ENCODE results near the gene LLGL2.
A peak's percentile ranks its signal among the peaks of the same experiment; 100 is the strongest.
"Not testable (repeated sequence)": the region's sequence is repeated elsewhere in the genome, so short reads cannot be mapped to it uniquely, and the experiment has no call there.

LLGL2 gene

DNA sequence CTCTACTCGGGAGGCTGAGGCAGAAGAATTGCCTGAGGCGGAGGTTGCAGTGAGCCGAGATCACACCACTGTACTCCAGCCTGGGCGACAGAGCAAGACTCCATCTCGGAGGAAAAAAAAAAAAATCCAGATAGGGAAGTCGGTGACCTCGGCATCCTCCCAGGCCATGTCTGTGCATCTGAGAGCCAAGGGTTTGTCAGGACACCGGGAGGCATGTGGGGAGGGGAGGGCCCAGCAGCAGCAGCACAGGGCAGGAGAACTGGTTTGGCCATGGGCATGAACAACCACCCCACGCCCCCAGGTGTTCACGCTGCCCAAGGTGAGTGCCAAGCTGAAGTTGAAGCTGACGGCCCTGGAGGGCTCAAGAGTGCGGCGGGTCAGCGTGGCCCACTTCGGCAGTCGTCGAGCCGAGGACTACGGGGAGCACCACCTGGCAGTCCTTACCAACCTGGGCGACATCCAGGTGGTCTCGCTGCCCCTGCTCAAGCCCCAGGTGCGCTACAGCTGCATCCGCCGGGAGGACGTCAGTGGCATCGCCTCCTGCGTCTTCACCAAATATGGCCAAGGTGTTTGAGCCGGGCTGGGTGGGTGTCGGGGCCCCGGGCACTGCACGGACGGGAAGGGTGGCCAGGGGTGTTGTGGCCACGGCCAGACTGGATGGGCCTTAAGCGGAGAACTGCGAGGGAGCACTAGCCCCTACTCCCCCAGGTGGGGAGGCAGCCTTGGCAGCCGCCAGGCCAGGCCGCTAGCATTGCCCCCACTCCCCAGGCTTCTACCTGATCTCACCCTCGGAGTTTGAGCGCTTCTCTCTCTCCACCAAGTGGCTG lies 47.4 kb downstream of the LLGL2 start:
- DNase-seq = no peak

DNA sequence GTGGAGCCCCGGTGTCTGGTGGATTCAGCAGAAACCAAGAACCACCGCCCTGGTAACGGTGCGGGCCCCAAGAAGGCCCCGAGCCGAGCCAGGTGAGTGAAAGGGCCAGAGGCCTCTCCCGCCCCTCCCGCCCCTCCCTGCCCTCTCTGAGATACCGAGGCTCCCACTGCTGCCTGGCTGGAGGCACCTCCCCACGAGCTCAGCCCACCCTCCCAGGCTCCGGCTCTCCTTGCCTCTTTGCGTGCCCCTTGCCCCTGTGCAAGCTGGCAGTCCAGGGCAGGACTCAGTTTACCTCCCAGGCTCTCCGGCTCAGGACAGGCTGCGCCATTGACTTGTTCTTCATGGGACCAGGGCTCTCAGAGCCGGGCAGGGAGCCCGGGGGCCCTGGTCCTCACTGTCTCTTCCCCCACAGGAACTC lies 48.1 kb downstream of the LLGL2 start:
- no peak for DNase-seq

DNA sequence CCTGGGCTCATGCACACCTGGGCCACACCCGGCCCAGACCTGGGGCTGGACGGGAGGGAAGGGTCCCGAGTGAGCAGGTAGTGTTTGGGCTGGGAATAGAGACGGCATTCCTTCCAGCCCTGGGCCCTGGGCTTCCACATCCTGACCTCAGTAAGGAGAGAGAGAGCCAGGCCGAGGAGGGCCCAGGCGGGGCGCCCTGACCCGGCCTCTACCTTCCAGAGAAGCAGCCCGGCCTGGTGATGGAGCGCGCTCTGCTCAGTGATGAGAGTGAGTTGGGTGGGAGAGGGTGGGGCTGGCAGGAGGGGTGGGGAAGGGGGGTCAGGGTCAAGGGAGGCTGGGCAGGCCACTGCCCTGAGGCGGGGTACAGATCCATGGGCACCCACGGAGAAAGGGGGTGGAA lies 48.5 kb downstream of the LLGL2 start:
- DNase-seq = no peak

DNA sequence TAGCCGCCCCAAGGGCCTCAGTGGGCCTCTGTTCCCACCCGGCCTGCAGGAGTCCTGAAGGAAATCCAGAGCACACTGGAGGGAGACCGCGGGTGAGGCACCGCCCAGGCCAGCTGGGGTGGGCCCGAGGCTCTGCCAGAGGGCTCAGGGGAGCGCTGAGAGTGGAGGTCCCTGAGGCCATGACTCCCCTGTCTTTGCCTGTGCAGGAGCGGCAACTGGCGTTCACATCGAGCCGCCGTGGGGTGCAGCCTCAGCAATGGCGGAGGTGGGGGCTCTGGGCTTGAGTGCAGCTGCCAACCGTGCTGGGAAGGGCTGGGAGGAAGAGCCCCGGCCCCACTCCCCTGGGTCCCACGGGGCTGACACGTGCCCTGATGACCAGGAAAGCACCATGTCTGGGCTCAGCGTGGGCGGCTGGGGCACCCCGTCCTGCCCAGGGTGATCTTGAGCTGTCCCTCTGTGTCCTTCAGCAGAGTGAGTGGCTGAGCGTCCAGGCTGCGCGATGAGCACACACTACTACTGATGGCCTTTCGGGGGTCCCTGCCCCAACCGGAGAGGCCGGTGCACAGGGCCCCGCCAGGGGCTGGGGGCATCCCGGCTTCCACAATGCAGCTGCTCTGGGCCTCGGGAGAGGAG lies 49.0 kb downstream of the LLGL2 start:
- DNase-seq = no peak

GRCh38 chr17:75575197-75575596 lies 49.7 kb downstream of the LLGL2 start:
- DNase-seq = no peak

DNA sequence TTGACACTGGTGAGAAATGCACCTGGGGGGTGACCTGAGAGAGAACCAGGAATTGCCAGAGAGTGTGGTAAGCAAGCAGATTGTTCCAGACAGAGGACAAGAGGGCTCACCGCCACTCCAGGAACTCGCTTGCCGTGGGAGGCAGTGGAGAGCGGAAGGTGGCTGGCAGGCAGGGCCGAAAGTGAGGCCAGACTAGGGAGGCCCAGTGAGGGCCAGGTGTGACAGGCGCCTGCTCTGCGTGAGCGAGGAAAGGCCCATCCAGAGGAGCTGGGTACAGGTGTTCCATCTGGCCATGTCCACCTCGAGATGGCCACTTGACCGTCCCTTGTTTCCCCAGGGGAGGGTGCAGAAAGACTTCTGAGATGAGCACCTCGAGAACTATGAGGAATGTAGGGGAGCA lies 50.2 kb downstream of the LLGL2 start:
- DNase-seq = no peak

DNA sequence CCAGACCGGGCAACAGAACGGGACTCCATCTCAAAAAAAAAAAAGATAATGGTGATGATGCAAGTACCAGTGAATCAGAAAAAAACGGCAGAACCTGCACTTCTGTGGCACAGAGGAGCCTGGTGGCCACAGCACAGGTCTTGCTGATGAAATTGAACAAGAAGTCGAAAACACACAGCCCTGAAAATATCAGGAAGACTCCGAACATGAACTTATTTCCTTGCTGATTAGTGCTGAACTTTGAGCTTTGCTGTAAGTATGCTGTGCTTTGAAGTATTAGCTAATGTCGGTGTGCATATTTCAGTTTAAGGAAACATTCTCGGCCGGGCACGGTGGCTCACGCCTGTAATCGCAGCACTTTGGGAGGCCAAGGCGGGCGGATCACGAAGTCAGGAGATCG lies 51.2 kb downstream of the LLGL2 start:
- DNase-seq = no peak

DNA sequence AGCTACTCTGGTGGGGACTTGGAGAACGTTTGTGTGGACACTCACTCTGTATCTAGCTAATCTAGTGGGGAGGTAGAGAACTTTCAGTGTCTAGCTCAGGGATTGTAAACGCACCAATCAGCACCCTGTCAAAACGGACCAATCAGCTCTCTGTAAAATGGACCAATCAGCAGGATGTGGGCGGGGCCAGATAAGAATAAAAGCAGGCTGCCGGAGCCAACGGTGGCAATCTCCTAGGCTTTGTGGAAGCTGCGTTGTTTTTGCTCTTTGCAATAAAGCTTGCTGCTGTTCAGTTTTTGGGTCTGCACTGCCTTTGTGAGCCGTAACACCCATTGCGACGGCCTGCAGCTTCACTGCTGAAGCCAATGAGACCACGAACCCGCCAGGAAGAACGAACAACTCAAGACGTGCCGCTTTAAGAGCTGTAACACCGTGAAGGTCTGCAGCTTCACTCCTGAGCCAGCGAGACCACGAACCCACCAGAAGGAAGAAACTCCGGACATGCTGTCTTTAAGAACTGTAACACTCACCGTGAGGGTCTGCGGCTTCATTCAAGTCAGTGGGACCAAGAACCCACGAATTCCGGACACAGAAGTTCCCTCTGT lies 55.7 kb downstream of the LLGL2 start:
- not testable (repeated sequence) for DNase-seq

- DNase-seq = not testable (repeated sequence)
These were observed 57.7 kb downstream of the LLGL2 start for GRCh38 chr17:75583197-75583596.

GRCh38 chr17:75584849-75585175 lies 59.3 kb downstream of the LLGL2 start:
- no peak for DNase-seq

DNA sequence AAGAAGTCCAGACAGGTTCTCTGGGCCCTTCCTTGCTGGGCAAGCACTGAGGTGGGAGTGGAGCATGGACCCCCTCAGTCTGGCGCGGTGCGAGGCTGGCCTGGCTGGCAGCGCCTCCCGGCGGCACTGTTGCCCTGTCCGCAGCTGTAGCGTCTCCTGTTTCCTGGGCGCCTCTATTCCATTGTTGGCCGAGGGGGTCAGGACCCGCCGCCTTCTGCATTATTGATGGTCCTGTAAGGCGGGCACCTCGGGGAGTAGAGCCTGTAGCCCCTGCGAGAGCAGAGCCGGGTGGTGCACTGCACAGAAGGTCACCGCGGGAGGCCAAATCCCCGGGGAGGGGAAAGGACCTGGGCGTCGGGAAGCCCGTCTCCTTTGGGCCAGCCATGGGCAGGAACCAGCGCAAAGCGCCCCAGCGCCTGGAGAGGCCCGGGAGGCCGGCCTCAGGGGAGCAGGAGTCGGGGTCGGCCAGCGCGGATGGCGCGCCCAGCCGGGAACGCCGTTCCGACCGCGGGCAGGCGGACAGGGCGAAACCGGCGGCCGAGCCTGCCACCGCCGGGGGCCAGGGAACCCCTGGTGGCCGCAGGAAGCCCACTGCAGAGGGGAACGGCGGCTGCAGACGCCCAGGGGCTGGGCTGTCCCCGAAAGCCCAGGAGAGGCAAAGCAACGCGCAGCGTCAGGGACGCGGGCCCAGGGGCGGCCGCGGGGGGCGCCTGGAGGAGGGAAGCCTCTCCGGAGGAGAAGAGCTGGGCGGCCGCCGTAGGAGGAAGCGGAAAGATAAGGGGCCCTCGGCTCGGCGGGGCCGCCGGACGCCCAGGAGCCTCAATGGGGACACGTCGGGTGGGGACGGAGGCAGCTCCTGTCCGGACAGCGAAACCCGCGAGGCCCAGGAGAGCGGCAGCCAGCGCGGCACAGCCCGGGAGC lies 62.4 kb downstream of the LLGL2 start, which contains the start of gene MYO15B:
TSS of gene MYO15B (plus strand) at position 126 of the 921 bp plus-strand sequence. CDS start at position 384, 258 bp downstream.
- DNase-seq = peak; percentile 55

DNA sequence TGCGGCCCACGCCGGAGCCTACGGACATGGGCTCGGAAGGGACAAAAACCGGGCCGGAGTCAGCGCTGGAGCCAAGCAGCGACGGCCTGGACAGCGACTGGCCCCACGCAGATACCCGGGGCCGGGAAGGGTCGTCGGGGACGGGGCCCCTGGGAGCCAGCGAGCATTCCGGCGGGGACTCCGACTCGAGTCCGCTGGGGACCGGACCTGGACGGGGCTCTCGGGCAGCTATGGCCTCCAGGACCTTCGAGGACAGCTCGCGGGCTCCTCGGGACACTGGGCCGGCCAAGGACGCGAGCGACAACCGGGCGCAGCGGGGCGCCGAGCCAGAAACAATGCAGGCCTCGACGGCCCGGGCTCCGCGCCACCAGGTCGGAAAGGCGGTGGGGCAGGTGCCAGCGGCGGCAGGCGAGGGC lies 63.1 kb downstream of the LLGL2 start:
- no peak for DNase-seq

- peak; percentile 86 for DNase-seq
These were observed 63.8 kb downstream of the LLGL2 start for GRCh38 chr17:75589012-75589918.

- no peak for DNase-seq
These were observed 64.4 kb downstream of the LLGL2 start for GRCh38 chr17:75589919-75590303.

DNA sequence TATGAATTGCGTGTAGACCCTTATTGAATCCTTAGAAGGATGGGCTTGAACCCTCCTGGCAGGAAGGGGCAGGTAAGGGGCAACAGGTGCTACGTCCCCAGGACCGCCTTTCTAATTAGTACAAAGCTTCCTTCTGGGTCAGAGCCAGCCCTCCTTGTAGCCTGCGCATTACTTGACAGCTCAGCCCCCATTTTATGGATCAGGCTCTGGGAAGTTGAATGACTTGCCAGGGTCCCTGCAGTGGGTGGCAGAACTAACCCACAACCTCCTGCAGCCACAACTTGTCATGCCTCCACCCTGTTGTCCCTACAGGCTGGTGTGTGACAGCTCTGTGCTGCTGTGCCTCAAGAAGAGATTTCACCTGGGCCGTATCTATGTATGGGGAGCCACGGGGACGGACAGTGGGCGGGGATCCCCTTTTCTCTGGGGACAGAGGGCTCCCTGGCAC lies 64.8 kb downstream of the LLGL2 start:
- DNase-seq = no peak

- no peak for DNase-seq
These were observed 65.6 kb downstream of the LLGL2 start for GRCh38 chr17:75590849-75591721.

DNA sequence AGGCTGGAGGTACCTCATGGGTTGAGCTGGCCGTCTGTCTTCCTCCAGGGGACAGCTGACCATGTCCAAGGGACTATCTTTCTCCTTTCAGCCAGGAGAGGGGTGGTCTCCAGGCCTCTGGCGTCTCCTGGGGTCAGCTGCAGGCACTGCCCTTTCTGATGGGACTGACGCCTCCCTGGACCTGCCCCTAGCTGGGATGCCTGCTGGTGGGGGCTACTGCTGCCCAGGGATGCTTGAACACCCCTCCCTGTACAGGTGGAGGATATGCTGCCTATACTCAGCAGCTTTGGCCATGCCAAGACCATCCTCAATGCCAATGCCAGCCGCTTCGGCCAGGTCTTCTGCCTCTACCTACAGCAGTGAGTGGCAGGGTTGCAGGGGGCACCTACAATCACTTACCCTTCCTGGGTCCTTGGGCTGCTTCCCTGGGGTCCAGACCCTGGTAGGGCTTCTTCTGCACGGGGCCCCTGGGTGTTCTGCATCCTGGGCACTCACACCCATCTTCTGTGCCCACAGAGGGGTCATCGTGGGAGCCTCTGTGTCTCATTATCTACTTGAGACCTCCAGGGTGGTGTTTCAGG lies 66.3 kb downstream of the LLGL2 start:
- no peak for DNase-seq

DNA sequence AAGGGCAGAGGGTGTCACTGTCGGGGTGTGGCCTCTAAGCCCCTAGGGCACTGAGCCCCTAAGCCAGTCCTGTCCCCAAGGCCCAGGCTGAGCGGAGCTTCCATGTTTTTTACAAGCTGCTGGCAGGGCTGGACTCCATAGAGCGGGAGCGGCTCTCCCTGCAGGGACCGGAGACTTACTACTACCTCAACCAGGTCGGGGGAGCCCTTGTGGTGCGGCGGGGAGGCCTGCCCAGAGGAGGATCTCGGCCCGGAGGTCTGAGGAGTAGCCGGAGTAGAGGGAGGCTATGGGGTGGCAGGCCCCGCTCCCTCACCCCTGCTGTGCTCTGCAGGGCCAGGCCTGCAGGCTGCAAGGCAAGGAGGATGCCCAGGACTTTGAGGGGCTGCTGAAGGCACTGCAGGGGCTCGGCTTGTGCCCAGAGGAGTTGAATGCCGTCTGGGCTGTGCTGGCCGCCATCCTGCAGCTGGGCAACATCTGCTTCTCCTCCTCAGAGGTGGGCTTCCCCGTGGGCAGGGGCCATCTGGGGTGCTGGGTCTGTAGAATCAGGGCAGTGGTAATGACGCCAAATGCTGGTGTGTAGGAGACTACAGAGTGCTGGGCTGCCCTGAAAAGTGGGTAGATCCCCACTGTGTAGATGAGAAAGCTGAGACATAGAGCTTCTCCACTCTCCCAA lies 67.0 kb downstream of the LLGL2 start:
- no peak for DNase-seq

DNA sequence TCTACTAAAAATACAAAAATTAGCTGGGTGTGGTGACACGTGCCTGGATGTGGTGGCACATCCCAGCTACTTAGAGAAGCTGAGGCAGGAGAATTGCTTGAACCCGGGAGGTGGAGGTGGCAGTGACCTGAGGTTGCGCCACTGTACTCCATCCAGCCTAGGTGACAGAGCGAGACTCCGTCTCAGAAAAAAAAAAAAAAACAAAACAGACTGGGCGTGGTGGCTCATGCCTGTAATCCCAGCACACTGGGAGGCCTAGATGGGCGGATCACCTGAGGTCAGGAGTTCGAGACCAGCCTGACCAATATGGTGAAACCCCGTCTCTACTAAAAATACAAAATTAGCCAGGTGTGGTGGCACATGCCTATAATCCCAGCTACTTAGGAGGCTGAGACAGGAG lies 67.9 kb downstream of the LLGL2 start:
- not testable (repeated sequence) for DNase-seq

All from NCI-H1092 (cell line).